ENCODE measurements around the gene SUFU.

DNA sequence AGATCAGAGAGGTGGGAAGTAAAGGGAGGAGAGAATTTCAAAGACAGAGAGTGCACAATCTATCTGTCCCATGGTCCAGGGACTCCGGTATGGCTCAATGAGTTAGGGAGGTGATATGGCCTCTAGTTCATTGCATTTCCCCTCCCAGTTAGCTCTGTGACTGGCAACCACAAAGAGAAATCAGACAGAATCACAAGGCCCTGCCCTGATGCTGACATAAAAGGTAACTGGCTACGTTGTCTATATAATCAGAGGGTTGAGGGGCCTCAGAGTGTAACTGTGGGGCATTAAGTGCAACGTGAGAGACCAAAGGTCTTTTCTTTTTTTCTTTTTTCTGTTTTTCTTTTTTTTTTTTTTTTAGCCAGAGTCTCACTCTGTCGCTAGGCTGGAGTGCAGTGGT lies 45.1 kb upstream of the SUFU start:
- TF ChIP-seq POLR2A (IDR thresholded peaks at IDR 0.05; ENCODE audit: low read length) (no peak), GATA1 (IDR thresholded peaks at IDR 0.05; ENCODE audit: low read depth, low read length) (no peak)

All from erythroblast (primary cell).